ENCODE data around the gene HBS1L.

DNA sequence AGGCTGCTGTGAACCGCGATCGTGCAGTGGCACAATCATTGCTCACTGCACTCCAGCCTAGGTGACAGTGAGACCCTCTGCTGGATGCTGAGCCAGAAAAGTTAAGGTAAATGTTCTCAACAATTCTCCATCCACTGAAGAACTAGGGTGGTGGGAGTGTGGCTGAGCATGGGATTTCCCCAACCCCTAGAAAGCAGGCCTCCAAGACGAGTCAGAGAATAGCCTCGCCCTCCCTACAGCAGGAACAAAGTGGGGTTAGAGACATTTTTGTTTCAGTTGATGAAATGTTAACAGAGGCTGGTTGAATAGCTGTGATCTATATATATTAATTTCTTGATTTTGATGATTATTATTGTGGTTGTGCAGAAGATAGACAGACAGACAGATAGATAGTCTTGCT lies 98.6 kb downstream of the HBS1L start:
- no peak for TF ChIP-seq CTCF (IDR thresholded peaks at IDR 0.05; ENCODE audit: poor library complexity)
- TF ChIP-seq EZH2phosphoT487 (IDR thresholded peaks at IDR 0.05; ENCODE audit: low read depth, severe bottlenecking, unreplicated experiment), result no peak
- no peak for TF ChIP-seq EZH2 (IDR thresholded peaks at IDR 0.05; ENCODE audit: borderline replicate concordance)

Data from hepatocyte (in vitro differentiated cells).